GM21526 (cell line): ENCODE results near the gene DTX1.
"Not testable (repeated sequence)": the region's sequence is repeated elsewhere in the genome, so short reads cannot be mapped to it uniquely, and the experiment has no call there.

ENCODE experiments used
- ATAC-seq: cut with Tn5 transposase; IDR thresholded peaks from one replicate; pipeline ENCODE4 v1.9.1; 2021; ENCODE audit warnings: moderate library complexity; ENCODE audit not compliant: unreplicated experiment, low FRiP score

DTX1 gene

GRCh38 chr12:113111247-113111646 is 54.7 kb downstream of the DTX1 start:
- no peak for ATAC-seq

- no peak for ATAC-seq
These were observed 55.7 kb downstream of the DTX1 start for GRCh38 chr12:113112043-113112899.

GRCh38 chr12:113113397-113113796 is 56.9 kb downstream of the DTX1 start:
- ATAC-seq: no peak

GRCh38 chr12:113114447-113115178 is 58.1 kb downstream of the DTX1 start:
- ATAC-seq: no peak

GRCh38 chr12:113115455-113116126 is 59.1 kb downstream of the DTX1 start:
- no peak for ATAC-seq

GRCh38 chr12:113116875-113117274 is 60.3 kb downstream of the DTX1 start:
- no peak for ATAC-seq

GRCh38 chr12:113117684-113118083 is 61.2 kb downstream of the DTX1 start:
- ATAC-seq: not testable (repeated sequence)

GRCh38 chr12:113118142-113118541 is 61.6 kb downstream of the DTX1 start:
- no peak for ATAC-seq

- no peak for ATAC-seq
These were observed 63.6 kb downstream of the DTX1 start for GRCh38 chr12:113119980-113120669.

GRCh38 chr12:113120670-113121370 is 64.3 kb downstream of the DTX1 start:
- ATAC-seq: no peak

- no peak for ATAC-seq
These were observed 71.3 kb downstream of the DTX1 start for GRCh38 chr12:113127791-113128199.

- ATAC-seq: no peak
These were observed 72.5 kb downstream of the DTX1 start for GRCh38 chr12:113128802-113129663.

- no peak for ATAC-seq
These were observed 73.3 kb downstream of the DTX1 start for GRCh38 chr12:113129664-113130456.

GRCh38 chr12:113130457-113131135 is 74.1 kb downstream of the DTX1 start:
- ATAC-seq: no peak

- ATAC-seq: no peak
These were observed 75.0 kb downstream of the DTX1 start for GRCh38 chr12:113131556-113131955.

- no peak for ATAC-seq
These were observed 76.5 kb downstream of the DTX1 start for GRCh38 chr12:113133036-113133435.

- ATAC-seq: no peak
These were observed 77.1 kb downstream of the DTX1 start for GRCh38 chr12:113133666-113134065.

- no peak for ATAC-seq
These were observed 77.5 kb downstream of the DTX1 start for GRCh38 chr12:113134071-113134470.
